ENCODE results near the gene C4orf50. TPM values are rescaled to one million over a fixed set of nuclear protein-coding genes. Genes with fewer than 3 reads are reported as not detected.
"Not testable (repeated sequence)": the region's sequence is repeated elsewhere in the genome, so short reads cannot be mapped to it uniquely, and the experiment has no call there.

The C4orf50 gene
- total RNA-seq, 2 donors from 2014 or later = 0.03 TPM

GRCh38 chr4:5857199-5857598 lies 161.0 kb downstream of the C4orf50 start:
- ATAC-seq (no peak), DNase-seq (no peak)
- intact Hi-C loops (cut with DNase I) = no loop called here

- intact Hi-C loops (cut with DNase I) = not testable (repeated sequence)
These were observed 161.9 kb downstream of the C4orf50 start for GRCh38 chr4:5856362-5856761.

GRCh38 chr4:5854929-5855328 lies 163.3 kb downstream of the C4orf50 start:
- intact Hi-C loops (cut with DNase I) = no loop called here
- DNase-seq (no peak), ATAC-seq (no peak)

More at GRCh38 chr4:5856362-5856761, 161.9 kb downstream of the C4orf50 start:
- ATAC-seq, DNase-seq: not testable (repeated sequence)

- intact Hi-C loops (cut with DNase I) = no loop called here
- ATAC-seq (no peak), DNase-seq (no peak)
These were observed 165.6 kb downstream of the C4orf50 start for GRCh38 chr4:5852523-5853202.

- intact Hi-C loops (cut with DNase I) = no loop called here
- DNase-seq = no peak
- ATAC-seq = no peak
These were observed 166.5 kb downstream of the C4orf50 start for GRCh38 chr4:5851637-5852301.

Small RNA genes within 50 kb of the gene (microRNA-seq; reads per million reads assigned to microRNA genes)
- 3.5 to 3.6 reads per million in 2 donors for gene MIR378D1

Other genes with a start within 250 kb of the C4orf50 start
- gene CRMP1, start 125.3 kb downstream of the C4orf50 start, total RNA-seq = 1 to 10 TPM in 1 of 2 donors, under 1 TPM in 1; 0.44 to 1.9 TPM
- gene JAKMIP1, start 182.1 kb upstream of the C4orf50 start, total RNA-seq = under 1 TPM; 0.10 to 0.21 TPM